Thoracic aorta (tissue), 2 donors: ENCODE results near the gene KLHL41. TPM values are rescaled to one million over a fixed set of nuclear protein-coding genes. Genes with fewer than 3 reads are reported as not detected.

ENCODE experiments used
- total RNA-seq, 2 donors: library from RNA; depleted of rRNA; stranded (reverse); fragments of >200 nt; gene quantifications; one replicate each; pipeline versions ENCODE4 v1.1.0 to v1.2.3, GENCODE V29; 2016

The KLHL41 gene
- total RNA-seq, 2 donors from 2014 or later, result 0.28 to 1.2 TPM

Other genes starting within 250 kb of the KLHL41 start
- gene LRP2, start 147.2 kb upstream of the KLHL41 start, total RNA-seq, result under 1 TPM; 0.07 to 0.14 TPM
- gene BBS5, start 30.2 kb upstream of the KLHL41 start, total RNA-seq, result 10 to 100 TPM; 13.6 to 21.1 TPM
- 10 to 100 TPM; 11.5 to 15.2 TPM for gene FASTKD1, start 64.2 kb downstream of the KLHL41 start, total RNA-seq
- gene PPIG, start 74.6 kb downstream of the KLHL41 start, total RNA-seq, result 10 to 100 TPM; 30.9 to 68.5 TPM
- not detected for gene CFAP210, start 184.7 kb downstream of the KLHL41 start, total RNA-seq
- gene PHOSPHO2, start 184.8 kb downstream of the KLHL41 start, total RNA-seq, result 1 to 10 TPM in 1 of 2 donors, under 1 TPM in 1; 0.92 to 3.2 TPM
- gene KLHL23, start 224.1 kb downstream of the KLHL41 start, total RNA-seq, result 10 to 100 TPM in 1 of 2 donors, 1 to 10 TPM in 1; 7.9 to 11.5 TPM